Measurements from ENCODE around the gene NLN.
"Not testable (repeated sequence)": the region's sequence is repeated elsewhere in the genome, so short reads cannot be mapped to it uniquely, and the experiment has no call there.

Gene NLN

DNA sequence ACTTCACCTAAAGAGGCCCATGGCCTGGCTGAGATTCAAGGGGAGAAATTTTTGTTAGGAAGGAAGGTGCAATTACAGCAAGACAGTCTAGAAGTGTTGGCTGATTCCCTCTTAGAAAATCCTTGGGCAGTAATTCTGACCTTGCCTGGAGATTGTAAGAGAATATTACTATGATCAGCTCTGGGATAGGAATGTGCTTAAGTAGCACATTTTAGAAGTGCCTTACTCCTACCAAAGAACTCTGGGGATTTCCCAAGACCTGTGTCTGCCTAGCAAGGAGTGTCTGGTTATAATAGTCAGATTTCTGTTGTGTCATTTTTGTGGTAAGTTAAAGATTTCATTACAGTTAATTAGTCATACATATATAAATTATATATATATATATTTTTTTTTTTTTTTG lies 52.3 kb downstream of the NLN start:
- DNase-seq (ENCODE audit: low read depth) = no peak

DNA sequence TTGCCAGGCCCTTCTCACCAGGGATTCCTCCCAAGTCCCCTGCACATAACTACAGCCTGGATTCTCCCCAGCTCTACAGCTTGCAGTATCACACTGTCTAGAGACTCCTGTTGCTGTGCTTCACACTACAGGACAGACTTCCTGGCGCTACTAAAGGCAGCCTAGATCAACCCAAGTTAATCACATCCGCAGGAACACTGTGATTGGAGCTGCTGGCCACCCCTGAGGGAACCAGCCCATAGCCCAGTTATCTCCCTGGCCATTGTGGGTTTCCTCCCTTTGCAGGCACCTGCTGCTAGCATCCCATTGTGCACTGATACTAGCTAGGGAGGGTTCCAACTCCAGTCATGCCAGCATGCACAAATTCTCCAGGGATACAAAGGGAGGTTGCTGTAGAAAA lies 53.5 kb downstream of the NLN start:
- no peak for DNase-seq (ENCODE audit: low read depth)

DNA sequence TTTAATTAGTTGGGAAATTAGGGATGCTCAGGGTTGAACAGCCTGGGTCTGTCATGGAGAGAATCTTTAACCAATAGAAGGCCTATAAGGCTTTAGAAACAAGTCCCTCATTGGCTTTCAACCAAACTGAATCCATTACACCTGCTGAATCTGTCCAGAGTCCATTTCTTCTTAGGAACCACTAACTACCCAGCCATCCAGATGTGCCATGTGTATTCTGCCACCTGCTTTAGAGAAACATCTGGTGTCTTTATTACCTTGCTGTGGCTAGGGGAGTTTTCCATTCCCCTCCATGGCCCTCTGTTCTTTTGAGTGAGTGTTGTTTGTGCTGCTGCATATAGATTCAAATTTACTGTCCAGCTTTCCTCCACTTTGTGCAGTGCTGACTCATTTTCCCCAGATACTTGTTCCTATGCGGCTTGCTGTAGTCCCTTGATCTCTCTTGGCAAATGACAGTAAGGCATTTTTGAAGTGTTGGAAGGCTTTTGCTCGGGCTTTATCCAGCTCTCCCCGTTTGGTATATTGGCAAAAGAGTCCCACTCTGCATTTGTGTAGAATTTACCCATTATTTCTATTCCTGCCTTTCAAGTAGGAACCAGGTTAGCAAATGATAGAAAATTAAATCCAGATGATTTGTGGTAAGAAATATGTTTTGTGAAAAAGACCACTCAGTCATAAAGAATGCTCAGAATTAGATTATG lies 54.6 kb downstream of the NLN start:
- DNase-seq (ENCODE audit: low read depth) = no peak

DNA sequence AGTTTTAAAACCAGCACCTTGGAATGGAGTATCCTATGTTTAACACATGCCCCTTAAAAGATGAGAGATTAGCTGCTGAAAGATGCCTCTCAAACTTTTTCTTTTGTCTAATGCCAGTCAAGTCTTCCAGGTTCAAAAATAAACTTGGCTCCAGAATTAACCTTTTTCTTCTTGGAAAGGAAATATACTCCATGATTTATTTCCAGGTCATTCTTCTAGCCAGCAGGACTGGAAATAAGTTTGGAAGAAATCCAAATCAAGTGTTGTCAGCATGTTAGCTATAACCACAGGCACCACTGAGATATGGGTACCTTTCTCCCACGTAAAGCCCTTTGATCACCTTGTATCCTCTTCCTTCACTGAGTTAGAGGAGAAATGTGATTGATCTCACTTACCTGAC lies 56.1 kb downstream of the NLN start:
- no peak for DNase-seq (ENCODE audit: low read depth)

DNA sequence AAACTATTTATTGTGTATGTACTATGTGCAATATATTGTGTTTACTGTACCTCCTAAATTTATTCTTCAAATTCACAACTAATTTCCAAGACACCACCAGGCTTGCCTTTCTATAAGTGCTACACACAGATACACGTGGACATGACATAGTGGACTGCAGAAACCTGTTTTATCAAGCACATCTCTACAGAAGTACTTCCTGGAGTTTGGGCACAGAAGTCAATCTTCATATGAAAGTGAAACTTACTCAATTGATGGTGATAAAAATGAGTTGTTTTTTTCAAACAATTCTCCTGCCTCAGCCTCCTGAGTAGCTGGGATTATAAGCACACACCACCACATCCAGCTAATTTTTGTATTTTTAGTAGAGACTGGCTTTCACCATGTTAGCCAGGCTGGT lies 57.6 kb downstream of the NLN start:
- no peak for DNase-seq (ENCODE audit: low read depth)

DNA sequence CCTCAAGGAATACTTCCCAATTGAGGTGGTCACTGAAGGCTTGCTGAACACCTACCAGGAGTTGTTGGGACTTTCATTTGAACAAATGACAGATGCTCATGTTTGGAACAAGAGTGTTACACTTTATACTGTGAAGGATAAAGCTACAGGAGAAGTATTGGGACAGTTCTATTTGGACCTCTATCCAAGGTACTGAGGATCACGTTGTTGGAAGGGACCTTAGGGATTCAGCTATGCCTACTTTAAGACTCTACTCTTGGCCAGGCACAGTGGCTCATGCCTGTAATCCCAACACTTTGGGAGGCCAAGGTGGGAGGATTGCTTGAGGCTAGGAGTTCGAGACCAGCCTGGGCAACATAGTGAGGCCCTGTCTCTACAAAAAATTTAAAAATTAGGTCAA lies 66.3 kb downstream of the NLN start:
- DNase-seq (ENCODE audit: low read depth) = not testable (repeated sequence)

DNA sequence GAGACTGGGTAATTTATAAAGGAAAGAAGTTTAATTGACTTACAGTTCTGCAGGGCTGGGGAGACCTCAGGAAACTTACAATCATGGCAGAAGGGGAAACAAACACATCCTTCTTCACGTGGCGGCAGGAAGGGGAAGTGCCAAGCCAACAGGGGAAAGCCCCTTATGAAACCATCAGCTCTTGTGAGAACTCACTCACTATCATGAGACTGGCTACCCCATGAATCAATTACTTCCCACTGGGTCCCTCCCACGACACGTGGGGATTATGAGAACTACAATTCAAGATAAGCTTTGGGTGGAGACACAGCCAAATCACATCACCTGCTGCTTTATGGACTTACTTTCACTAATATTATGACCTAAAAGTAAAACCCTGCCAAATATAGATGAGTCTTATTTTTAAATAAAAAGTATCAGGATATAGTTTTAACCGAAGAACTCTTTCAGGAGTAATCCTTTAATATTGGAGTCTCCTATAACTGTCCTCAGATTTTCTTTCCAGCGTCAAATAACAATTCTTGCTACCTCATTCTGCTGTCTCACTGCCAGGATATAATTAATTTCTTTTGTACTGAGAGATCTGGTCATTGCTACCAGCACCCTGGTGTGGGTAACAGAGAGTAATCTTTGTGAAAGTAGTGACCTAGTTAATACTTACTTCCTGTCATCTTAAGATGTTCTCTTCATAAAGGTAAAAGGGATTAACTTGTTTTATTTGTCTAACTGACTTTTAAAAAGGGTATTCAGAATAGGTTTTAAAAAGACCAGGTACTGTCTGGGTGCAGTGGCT lies 68.6 kb downstream of the NLN start:
- DNase-seq (ENCODE audit: low read depth) = no peak

DNA sequence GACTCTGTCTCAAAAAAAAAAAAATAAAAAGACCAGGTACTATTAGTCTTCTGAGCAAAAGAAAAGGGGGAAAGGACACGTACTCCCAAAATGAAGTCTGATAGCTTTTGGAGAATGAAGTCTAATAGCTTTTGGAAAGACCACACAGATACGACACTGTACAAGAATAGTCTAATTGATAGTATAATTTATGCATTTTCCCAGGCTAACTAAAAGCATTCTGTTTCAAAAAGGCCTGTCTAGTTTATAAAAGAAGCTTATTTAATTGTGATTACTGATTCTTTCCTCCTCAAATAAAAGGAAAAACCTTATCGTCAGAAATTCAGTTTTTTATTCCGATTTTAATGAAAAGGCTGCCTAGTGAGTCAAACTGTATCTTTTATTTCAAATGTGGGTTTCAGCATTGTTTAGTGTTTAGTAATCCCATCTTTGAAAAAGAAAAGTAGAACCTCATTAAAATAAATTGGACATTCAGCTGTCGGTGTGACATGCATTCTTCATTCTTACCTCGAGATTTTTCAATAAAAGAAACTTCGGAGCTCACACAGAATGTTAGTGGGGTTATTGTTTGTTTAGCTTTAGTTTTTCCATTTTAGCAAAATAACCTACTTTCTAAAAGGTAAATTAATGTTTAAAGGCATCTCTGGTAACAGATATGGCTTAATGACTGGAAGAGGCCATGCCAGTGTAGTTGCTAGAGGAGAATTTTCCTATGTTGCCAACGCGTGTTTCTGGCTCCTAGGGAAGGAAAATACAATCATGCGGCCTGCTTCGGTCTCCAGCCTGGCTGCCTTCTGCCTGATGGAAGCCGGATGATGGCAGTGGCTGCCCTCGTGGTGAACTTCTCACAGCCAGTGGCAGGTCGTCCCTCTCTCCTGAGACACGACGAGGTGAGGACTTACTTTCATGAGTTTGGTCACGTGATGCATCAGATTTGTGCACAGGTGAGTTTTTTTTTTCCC lies 70.0 kb downstream of the NLN start:
- no peak for DNase-seq (ENCODE audit: low read depth)

DNA sequence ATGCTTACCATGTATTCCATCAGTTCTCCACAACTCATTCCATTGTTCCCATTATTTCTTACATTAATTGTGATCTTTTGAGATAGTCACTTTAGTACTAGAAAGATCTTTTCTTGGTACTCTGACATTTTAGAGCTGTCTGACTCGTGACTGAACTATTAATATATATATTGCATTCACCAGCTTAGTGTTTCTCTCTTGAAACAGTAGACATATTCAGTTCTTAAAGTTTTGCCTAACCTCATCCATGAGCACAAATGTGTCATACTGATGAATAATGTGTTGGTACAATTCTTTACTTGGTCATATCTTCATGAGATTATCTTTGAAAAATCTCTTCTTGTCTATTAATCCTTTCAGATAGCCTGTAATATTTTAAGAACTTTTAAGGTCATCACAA lies 74.3 kb downstream of the NLN start:
- DNase-seq (ENCODE audit: low read depth) = no peak

DNA sequence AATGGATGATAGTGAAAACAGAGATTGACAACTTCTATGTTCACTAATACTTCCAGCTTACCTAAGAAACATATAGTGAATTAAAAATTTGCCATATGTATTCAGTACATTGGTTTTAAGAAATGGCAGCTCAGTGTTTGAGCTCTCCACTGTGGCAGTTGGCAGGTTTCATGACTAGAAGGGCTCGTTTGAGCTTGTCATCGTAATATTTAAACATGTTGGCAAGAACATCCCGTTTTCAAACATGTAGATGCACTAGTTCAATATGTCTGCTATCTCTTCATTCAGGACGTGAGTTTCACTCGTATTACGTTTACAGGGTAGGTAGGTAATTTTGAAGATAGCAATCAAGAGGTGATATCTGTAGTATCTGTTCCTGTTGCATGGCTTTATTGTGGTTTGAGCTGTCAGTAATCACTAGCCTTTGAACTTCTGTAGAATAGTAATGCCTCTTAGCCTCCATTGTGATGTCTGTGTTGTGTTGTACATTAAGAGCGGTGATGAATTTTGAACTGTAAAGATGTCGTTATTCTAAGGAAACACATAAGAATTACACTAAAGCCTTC lies 74.8 kb downstream of the NLN start:
- DNase-seq (ENCODE audit: low read depth) = no peak

DNA sequence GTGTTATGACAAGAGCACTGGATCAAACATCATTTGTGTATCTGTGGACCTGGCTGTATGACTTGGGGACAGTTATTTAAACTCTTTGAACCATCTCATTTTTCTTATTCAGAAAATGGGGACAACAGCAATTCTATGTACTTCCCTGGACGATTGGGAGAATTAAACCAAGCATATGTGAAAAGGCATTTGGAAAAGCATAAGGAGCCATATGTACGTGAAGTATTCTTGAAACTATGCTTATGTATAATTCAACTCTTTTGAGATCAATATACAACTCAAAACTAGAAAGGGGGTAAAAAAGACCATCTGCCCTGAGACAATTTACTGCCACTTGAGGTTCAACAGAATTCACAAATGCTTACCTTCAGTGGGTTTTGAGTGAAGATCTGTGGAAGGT lies 75.5 kb downstream of the NLN start:
- no peak for DNase-seq (ENCODE audit: low read depth)

DNA sequence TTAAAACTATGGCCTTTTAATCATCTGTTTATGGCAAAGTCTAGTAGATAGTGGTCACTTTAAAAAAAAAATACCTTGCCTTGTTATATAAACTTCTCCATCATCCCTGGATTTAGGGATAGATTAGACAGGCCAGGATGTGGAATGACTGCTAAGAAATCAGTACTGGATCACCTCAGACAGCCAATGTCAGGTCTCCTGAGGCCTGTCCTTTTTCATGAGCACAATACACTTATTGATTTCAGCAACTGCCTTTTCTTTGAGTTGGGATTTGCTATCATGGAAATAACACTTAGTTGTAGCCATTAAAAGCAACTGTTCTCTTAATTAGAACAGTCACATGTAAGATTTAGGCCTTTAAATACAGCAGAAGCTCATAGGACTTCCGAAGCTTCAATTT lies 77.9 kb downstream of the NLN start:
- no peak for DNase-seq (ENCODE audit: low read depth)

DNA sequence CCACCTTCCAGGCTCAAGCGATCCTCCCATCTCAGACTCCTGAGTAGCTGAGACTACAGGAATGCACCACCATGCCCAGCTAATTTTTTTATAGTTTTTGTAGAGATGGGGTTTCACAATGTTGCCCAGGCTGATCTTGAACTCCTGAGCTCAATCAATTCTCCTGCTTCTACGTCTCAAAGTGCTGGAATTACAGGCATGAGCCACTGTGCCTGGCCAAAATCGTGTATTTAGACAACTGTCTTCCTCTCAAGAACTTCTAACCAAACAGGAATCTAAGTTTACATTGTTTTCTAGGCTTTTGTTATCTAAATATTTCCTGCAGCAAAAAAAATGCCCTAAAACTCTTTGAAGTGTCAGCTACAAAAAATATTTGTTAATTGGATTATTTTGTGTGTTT lies 78.8 kb downstream of the NLN start:
- DNase-seq (ENCODE audit: low read depth) = no peak

DNA sequence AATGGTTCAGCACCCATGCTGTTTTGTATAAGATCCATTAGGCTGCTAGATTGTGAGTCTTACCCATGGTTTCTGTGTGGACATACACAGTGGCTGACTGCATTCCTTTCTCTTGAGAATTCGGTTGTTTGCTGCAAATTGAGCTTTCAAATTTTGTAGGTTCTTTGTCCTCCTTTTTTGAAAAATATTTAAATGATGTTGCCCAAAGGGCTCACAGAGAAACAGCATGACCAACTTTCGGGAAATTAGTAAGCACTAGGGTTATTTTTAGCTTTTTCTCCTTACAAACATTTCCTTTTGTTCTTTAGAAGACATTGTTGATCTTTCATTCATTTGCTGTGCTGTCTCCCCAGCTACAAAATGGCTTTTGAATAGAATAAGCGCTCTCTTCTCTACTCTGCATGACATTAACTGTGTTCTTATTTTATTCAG lies 79.4 kb downstream of the NLN start:
- DNase-seq (ENCODE audit: low read depth) = no peak

DNA sequence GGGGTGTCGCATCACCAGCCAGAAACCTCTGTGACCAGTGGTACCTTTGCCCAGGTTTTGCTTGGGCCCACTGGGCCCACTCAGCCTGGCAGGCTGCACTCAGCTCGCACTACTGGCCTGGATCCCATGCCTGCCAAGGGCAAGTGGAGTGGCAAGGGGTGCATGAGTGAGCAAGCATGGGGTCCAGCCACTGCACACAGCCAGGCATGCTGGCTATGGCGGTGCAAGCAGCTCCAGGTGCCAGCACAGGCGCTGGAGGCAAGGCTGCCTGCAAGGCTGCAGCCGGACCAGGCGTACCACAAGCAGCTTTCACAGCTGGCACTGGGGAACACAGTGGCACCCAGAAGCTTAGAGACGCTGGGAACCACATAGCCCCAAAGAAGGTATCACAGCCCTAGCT lies 80.1 kb downstream of the NLN start:
- DNase-seq (ENCODE audit: low read depth) = no peak

DNA sequence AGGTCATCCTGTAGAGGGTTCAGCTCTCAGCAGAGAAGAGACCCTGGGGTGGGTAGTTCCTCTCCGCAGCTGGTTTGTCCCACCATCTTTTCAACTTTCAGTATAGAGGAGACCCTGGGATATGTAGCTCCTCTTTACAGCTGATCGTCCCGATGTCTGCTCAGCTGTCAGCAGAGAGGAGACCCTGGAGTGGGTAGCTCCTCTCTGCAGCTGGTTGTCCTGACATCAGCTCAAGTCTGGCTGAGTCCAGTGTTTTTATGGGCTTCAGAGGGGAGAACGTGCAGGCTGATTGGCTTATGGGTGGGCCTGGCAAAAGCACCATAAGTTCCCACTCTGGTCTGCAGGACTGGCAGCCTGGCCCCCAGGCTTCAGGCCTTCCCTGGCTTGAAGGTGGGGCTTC lies 80.8 kb downstream of the NLN start:
- DNase-seq (ENCODE audit: low read depth) = no peak

DNA sequence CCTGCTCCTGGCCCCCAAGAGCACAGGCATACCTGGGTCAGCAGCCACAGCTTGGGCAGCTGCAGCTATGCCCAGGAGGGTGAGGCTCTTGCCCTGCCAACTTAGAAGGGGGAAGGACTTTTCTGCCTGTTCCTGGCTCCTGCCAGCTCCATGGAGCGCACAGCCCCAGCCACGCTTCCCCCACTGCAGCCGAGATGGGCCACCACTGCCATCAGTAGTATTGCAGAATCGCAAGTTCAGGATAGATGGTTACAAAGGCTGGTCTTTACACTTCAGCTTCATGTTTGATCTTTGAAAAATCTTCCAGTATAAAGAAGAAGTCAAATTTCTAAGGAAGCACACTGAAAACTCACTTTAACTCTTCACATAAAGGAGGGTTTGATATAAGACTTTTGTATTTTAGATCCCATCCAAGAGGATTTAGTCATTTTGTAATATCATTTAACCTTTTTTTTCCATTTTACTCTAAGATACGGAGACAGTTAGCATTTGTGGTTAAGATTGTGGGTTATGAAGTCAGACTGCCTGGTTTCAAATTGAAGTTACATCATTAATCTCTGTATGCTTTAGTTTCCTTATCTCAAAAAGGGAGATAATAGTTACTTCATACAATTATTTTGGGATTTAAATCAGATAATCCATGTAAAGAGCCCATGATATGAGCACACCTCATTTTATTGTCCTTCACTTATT lies 81.8 kb downstream of the NLN start:
- no peak for DNase-seq (ENCODE audit: low read depth)

DNA sequence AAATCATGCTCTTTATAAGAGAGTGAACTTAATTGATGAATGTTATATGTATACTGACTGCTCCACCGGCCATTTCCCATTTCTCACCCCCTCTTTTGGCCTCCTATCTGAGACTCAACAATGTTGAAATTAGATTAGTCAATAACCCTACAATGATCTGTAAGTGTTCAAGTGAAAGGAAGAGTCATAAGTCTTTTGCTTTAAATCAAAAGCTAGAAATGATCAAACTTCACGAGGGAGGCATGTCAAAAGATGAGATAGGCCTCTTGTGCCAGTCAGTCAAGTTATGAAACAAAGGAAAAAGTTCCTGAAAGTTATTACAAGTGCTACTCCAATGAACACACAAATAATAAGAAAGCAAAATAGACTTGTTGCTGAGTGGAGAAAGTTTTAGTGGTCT lies 83.1 kb downstream of the NLN start:
- no peak for DNase-seq (ENCODE audit: low read depth)

DNA sequence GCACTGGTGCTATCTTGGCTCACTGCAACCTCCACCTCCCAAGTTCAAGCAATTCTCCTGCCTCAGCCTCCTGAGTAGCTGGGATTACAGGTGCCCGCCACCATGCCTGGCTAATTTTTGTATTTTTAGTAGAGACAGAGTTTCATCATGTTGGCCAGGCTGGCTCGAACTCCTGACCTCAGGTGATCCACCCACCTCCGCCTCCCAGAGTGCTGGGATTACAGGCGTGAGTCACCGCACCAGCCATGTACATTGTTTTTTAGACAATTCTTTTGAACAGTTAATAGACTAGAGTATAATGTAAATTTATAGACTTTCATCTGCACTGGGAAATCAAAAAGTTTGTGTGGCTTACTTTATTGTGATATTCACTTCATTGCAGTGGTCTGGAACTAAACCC lies 85.5 kb downstream of the NLN start:
- DNase-seq (ENCODE audit: low read depth) = not testable (repeated sequence)

DNA sequence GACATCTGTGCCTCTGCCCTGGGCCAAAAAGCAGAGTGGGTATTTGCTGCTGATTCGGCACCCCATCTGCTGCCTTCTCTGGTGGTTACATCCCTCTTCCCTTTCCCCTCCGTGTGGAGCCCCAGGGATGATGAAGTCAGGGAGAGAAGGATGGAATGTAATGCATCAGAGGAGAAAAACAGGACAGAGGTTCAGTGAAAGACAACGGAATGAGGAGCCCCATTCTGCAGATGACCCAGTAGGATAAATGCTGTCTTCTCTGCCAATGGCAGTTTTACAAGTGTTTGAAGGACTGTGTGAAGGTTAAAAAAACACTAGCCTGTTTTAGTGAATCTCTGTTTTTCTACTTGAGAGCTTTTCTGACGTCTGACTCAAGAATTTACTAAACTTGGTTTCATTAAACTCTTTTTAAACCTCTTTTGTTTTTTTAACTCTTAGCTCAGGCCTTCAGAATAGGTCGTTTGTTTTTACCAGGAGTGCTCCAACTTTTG lies 86.3 kb downstream of the NLN start:
- DNase-seq (ENCODE audit: low read depth) = no peak

DNA sequence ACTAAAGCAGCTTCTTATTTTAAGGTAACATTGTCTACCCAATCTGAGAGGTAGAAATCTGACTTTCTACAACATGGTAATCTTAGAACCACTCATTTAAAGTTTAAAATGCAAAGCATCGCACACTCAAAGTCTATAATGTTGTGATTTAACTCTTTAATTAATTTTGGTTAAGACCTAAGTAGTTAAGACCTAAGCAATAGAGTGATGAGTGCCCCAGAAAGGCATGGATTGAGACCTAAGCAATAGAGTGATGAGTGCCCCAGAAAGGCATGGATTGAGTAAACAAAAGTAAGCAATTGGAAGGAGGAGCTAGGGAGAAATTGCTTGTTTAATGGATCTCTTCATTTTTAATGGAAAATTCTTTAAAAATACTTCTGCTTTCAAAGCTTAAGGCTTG lies 86.8 kb downstream of the NLN start:
- no peak for DNase-seq (ENCODE audit: low read depth)

All from stimulated activated CD8-positive, alpha-beta memory T cell treated with anti-CD3 and anti-CD28 coated beads, Interleukin-15, amount 100 ng/mL, for 1 hour (primary cell).